ENCODE data around the gene TPP1. TPM values are rescaled to one million over a fixed set of nuclear protein-coding genes. Genes with fewer than 3 reads are reported as not detected.

TPP1 gene
- total and polyA plus RNA-seq, 4 experiments from 2014 or later, result 103 to 198 (median 169) TPM

GRCh38 chr11:6614446-6614845, 4.8 kb downstream of the TPP1 start:
- POLR2A ChIA-PET (ENCODE audit: partially characterized antibody), result interaction anchor here (4.5 to 9.0 kb wide), 2 partner anchors 11 to 69 kb away, joined by 69 to 172 read pairs; partner anchors contain the start of genes ILK, MRPL17 and RRP8
- peak overlapping the region in 1 of 7 donors; percentile 55 for H3K27ac Mint-ChIP-seq

DNA sequence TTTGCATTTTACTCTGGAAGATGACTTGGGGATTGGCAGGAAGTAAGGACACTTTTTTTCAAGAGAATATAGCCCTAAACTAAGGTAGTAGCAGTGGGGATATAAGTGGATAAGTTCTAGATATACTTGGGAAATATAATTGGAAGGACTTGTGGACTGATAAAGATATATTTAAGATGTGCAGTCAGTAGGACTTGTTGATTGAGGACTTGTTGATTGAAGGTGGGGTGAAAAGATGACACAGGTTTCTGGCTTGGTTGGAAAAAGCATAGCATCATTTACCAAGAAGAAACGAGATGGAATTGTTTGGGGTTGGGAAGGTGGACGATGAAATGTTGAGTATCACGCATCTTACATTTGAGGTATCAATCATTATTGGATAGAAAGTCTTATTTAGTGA, 5.7 kb downstream of the TPP1 start:
- no peaks in the 10 kb centered on the region for H3K9me3 Mint-ChIP-seq
- POLR2A ChIA-PET (ENCODE audit: partially characterized antibody), result interaction anchor here (1.1 to 9.0 kb wide), 17 partner anchors 8 to 223 kb away, joined by 3 to 172 read pairs (median 12); partner anchors contain the start of genes ILK, MRPL17, RRP8 and SMPD1

More at GRCh38 chr11:6614446-6614845, 4.8 kb downstream of the TPP1 start:
- no peak for DNase-seq
- CTCF ChIA-PET (ENCODE audit: partially characterized antibody), result interaction anchor here (1.1 to 4.6 kb wide), 3 partner anchors 11 to 69 kb away, joined by 5 to 37 read pairs (median 28); partner anchors contain the start of genes ILK, MRPL17 and RRP8
- H3K27me3 ChIP-seq (ENCODE audit: insufficient read depth, low read length), result no peaks in the 10 kb centered on the region
- H3K4me1 Mint-ChIP-seq, result peaks cover 6 to 30% (median 18%) of the 10 kb centered on the region in 4 donors
- H3K36me3 ChIP-seq (ENCODE audit: insufficient read depth, low read length), result peaks cover 29% of the 10 kb centered on the region
- peaks cover 20 to 31% of the 10 kb centered on the region in 2 donors for H3K36me3 Mint-ChIP-seq
- H3K4me3 ChIP-seq (ENCODE audit: low read length in 2 of 2), result no peak overlapping the region
- no peak overlapping the region for H3K27ac ChIP-seq (ENCODE audit: low read depth, low read length)
- intact Hi-C loops (cut with micrococcal nuclease), result loop anchor here (10.0 kb wide), 1 partner anchor 200 kb away; the partner anchor contains the start of gene APBB1
- peaks cover 53% of the 10 kb centered on the region for H3K4me1 ChIP-seq (ENCODE audit: insufficient read depth, low read length)
- H3K27me3 Mint-ChIP-seq, result no peaks in the 10 kb centered on the region
- no peaks in the 10 kb centered on the region for H3K9me3 ChIP-seq (ENCODE audit: control insufficient read depth in 1 of 2, low read length in 2 of 2)
- H3K4me3 Mint-ChIP-seq, result no peak overlapping the region
- no peaks in the 10 kb centered on the region for H3K9me3 Mint-ChIP-seq

GRCh38 chr11:6612213-6613041, 6.8 kb downstream of the TPP1 start, which contains the start of gene TAF10:
Gene TAF10 (minus strand): TSS chr11:6612216. CDS start chr11:6612189, 27 bp downstream.
- no peaks in the 10 kb centered on the region for H3K27me3 Mint-ChIP-seq
- no peaks in the 10 kb centered on the region for H3K27me3 ChIP-seq (ENCODE audit: insufficient read depth, low read length)
- peak within 1 kb of the TSS; percentile 87 to 94 (median 91) for H3K4me3 Mint-ChIP-seq
- H3K36me3 ChIP-seq (ENCODE audit: insufficient read depth, low read length), result peaks cover 47% of the 10 kb centered on the region
- H3K4me3 ChIP-seq (ENCODE audit: low read length in 2 of 2), result peak within 1 kb of the TSS; percentile 66 to 88
- peak within 1 kb of the TSS in 6 of 7 donors; percentile 95 to 97 (median 97) for H3K27ac Mint-ChIP-seq
- DNase-seq, result peak; percentile 93 to 97 (median 95)
- H3K9me3 Mint-ChIP-seq, result no peaks in the 10 kb centered on the region
- peak within 1 kb of the TSS; percentile 87 for H3K27ac ChIP-seq (ENCODE audit: low read depth, low read length)
- H3K4me1 Mint-ChIP-seq, result peaks cover 6 to 36% (median 28%) of the 10 kb centered on the region in 4 donors
- ChIA-PET POLR2A (ENCODE audit: partially characterized antibody) (interaction anchor here (0.7 to 9.0 kb wide), 37 partner anchors 9 to 222 kb away, joined by 3 to 172 read pairs (median 4); partner anchors contain the start of genes APBB1, ARFIP2, DCHS1 and ILK), CTCF (ENCODE audit: partially characterized antibody) (interaction anchor here (0.5 to 4.6 kb wide), 19 partner anchors 9 to 227 kb away, joined by 3 to 56 read pairs (median 4); partner anchors contain the start of genes ARFIP2, ILK, MRPL17 and RRP8)
- peaks cover 21 to 47% of the 10 kb centered on the region in 2 donors for H3K36me3 Mint-ChIP-seq
- intact Hi-C loops (cut with micrococcal nuclease), result loop anchor here (1.0 to 10.0 kb wide), 5 partner anchors 8 to 222 kb away; partner anchors contain the start of genes APBB1, MRPL17 and SMPD1
- H3K9me3 ChIP-seq (ENCODE audit: control insufficient read depth in 1 of 2, low read length in 2 of 2), result no peaks in the 10 kb centered on the region
- peaks cover 51% of the 10 kb centered on the region for H3K4me1 ChIP-seq (ENCODE audit: insufficient read depth, low read length)

More for the DNA sequence above, 5.7 kb downstream of the TPP1 start:
- H3K4me3 Mint-ChIP-seq, result no peak overlapping the region
- intact Hi-C loops (cut with micrococcal nuclease), result loop anchor here (2.0 to 10.0 kb wide), 3 partner anchors 133 to 223 kb away; partner anchors contain the start of genes APBB1 and SMPD1
- peaks cover 21 to 39% of the 10 kb centered on the region in 2 donors for H3K36me3 Mint-ChIP-seq
- CTCF ChIA-PET (ENCODE audit: partially characterized antibody), result interaction anchor here (0.8 to 4.6 kb wide), 12 partner anchors 8 to 196 kb away, joined by 3 to 56 read pairs (median 8); partner anchors contain the start of genes ARFIP2, ILK, MRPL17 and RRP8
- no peaks in the 10 kb centered on the region for H3K27me3 ChIP-seq (ENCODE audit: insufficient read depth, low read length)
- H3K4me1 ChIP-seq (ENCODE audit: insufficient read depth, low read length), result peaks cover 51% of the 10 kb centered on the region
- H3K4me1 Mint-ChIP-seq, result peaks cover 6 to 36% (median 21%) of the 10 kb centered on the region in 4 donors
- H3K4me3 ChIP-seq (ENCODE audit: low read length in 2 of 2), result no peak overlapping the region
- DNase-seq, result no peak
- H3K27ac Mint-ChIP-seq, result no peak overlapping the region
- peak overlapping the region; percentile 87 for H3K27ac ChIP-seq (ENCODE audit: low read depth, low read length)
- H3K36me3 ChIP-seq (ENCODE audit: insufficient read depth, low read length), result peaks cover 39% of the 10 kb centered on the region
- no peaks in the 10 kb centered on the region for H3K27me3 Mint-ChIP-seq
- H3K9me3 ChIP-seq (ENCODE audit: control insufficient read depth in 1 of 2, low read length in 2 of 2), result no peaks in the 10 kb centered on the region

- H3K4me3 ChIP-seq (ENCODE audit: low read length in 2 of 2), result peak overlapping the region in 1 of 2 donors; percentile 66
- H3K27me3 Mint-ChIP-seq, result no peaks in the 10 kb centered on the region
- peak overlapping the region; percentile 87 for H3K27ac ChIP-seq (ENCODE audit: low read depth, low read length)
- H3K4me1 ChIP-seq (ENCODE audit: insufficient read depth, low read length), result peaks cover 51% of the 10 kb centered on the region
- H3K4me3 Mint-ChIP-seq, result peak overlapping the region; percentile 87 to 94 (median 91)
- ChIA-PET POLR2A (ENCODE audit: partially characterized antibody) (interaction anchor here (0.8 to 9.0 kb wide), 34 partner anchors 8 to 377 kb away, joined by 3 to 172 read pairs (median 4); partner anchors contain the start of genes APBB1, ARFIP2, DCHS1 and FHIP1B), CTCF (ENCODE audit: partially characterized antibody) (interaction anchor here (0.8 to 4.6 kb wide), 12 partner anchors 8 to 94 kb away, joined by 3 to 56 read pairs (median 9); partner anchors contain the start of genes ILK, MRPL17 and RRP8)
- intact Hi-C loops (cut with micrococcal nuclease), result loop anchor here (1.0 to 10.0 kb wide), 5 partner anchors 8 to 221 kb away; partner anchors contain the start of genes APBB1, MRPL17 and SMPD1
- no peaks in the 10 kb centered on the region for H3K9me3 ChIP-seq (ENCODE audit: control insufficient read depth in 1 of 2, low read length in 2 of 2)
- H3K9me3 Mint-ChIP-seq, result no peaks in the 10 kb centered on the region
- no peaks in the 10 kb centered on the region for H3K27me3 ChIP-seq (ENCODE audit: insufficient read depth, low read length)
- DNase-seq, result no peak
- peaks cover 21 to 50% of the 10 kb centered on the region in 2 donors for H3K36me3 Mint-ChIP-seq
- peaks cover 6 to 36% (median 28%) of the 10 kb centered on the region in 4 donors for H3K4me1 Mint-ChIP-seq
- H3K27ac Mint-ChIP-seq, result peak overlapping the region in 6 of 7 donors; percentile 95 to 97 (median 97)
- peaks cover 47% of the 10 kb centered on the region for H3K36me3 ChIP-seq (ENCODE audit: insufficient read depth, low read length)
These were observed 7.3 kb downstream of the TPP1 start for GRCh38 chr11:6611963-6612212.

GRCh38 chr11:6611092-6611962, 7.9 kb downstream of the TPP1 start:
- H3K4me1 ChIP-seq (ENCODE audit: insufficient read depth, low read length), result peaks cover 55% of the 10 kb centered on the region
- CTCF ChIA-PET (ENCODE audit: partially characterized antibody), result interaction anchor here (0.8 to 4.6 kb wide), 11 partner anchors 8 to 95 kb away, joined by 3 to 56 read pairs (median 10); partner anchors contain the start of genes ILK, MRPL17 and RRP8
- H3K4me3 Mint-ChIP-seq, result peak overlapping the region; percentile 87 to 94 (median 91)
- no peaks in the 10 kb centered on the region for H3K9me3 ChIP-seq (ENCODE audit: control insufficient read depth in 1 of 2, low read length in 2 of 2)
- no peaks in the 10 kb centered on the region for H3K9me3 Mint-ChIP-seq
- H3K36me3 Mint-ChIP-seq, result peaks cover 21 to 52% of the 10 kb centered on the region in 2 donors
- POLR2A ChIA-PET (ENCODE audit: partially characterized antibody), result interaction anchor here (0.8 to 9.6 kb wide), 34 partner anchors 6 to 377 kb away, joined by 3 to 172 read pairs (median 6); partner anchors contain the start of genes APBB1, ARFIP2, DCHS1 and FHIP1B
- H3K36me3 ChIP-seq (ENCODE audit: insufficient read depth, low read length), result peaks cover 47% of the 10 kb centered on the region
- H3K27ac Mint-ChIP-seq, result peak overlapping the region in 6 of 7 donors; percentile 95 to 97 (median 97)
- intact Hi-C loops (cut with micrococcal nuclease), result loop anchor here (10.0 kb wide), 1 partner anchor 197 kb away; the partner anchor contains the start of gene APBB1
- H3K4me1 Mint-ChIP-seq, result peaks cover 6 to 36% (median 32%) of the 10 kb centered on the region in 4 donors
- H3K27me3 Mint-ChIP-seq, result no peaks in the 10 kb centered on the region
- no peaks in the 10 kb centered on the region for H3K27me3 ChIP-seq (ENCODE audit: insufficient read depth, low read length)
- H3K27ac ChIP-seq (ENCODE audit: low read depth, low read length), result peak overlapping the region; percentile 87
- peak in 1 of 5 donors; percentile 57 for DNase-seq
- peak overlapping the region; percentile 49 to 63 for H3K4me3 ChIP-seq (ENCODE audit: low read length in 2 of 2)

DNA sequence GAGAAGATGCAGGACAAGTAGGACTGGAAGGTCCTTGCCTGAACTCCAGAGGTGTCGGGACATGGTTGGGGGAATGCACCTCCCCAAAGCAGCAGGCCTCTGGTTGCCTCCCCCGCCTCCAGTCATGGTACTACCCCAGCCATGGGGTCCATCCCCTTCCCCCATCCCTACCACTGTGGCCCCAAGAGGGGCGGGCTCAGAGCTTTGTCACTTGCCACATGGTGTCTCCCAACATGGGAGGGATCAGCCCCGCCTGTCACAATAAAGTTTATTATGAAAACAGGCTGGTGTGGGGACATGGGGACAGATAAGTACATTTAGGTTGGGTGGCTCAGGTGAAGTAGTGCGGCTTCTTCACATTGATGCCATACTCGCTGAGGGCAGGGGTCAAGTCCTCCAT, 8.6 kb downstream of the TPP1 start:
- Histone ChIP-seq H3K4me3 (ENCODE audit: low read length in 2 of 2) (no peak overlapping the region), H3K4me1 (ENCODE audit: insufficient read depth, low read length) (peaks cover 62% of the 10 kb centered on the region), H3K27ac (ENCODE audit: low read depth, low read length) (peak overlapping the region; percentile 87), H3K27me3 (ENCODE audit: insufficient read depth, low read length) (no peaks in the 10 kb centered on the region), H3K36me3 (ENCODE audit: insufficient read depth, low read length) (peaks cover 45% of the 10 kb centered on the region), H3K9me3 (ENCODE audit: control insufficient read depth in 1 of 2, low read length in 2 of 2) (no peaks in the 10 kb centered on the region)
- H3K9me3 Mint-ChIP-seq, result no peaks in the 10 kb centered on the region
- no peak for DNase-seq
- H3K27ac Mint-ChIP-seq, result peak overlapping the region in 6 of 7 donors; percentile 75 to 97 (median 95)
- peaks cover 15 to 51% of the 10 kb centered on the region in 2 donors for H3K36me3 Mint-ChIP-seq
- ChIA-PET POLR2A (ENCODE audit: partially characterized antibody) (interaction anchor here (1.0 to 9.6 kb wide), 9 partner anchors 7 to 135 kb away, joined by 3 to 172 read pairs (median 45); partner anchors contain the start of genes ILK, MRPL17, RRP8 and TPP1), CTCF (ENCODE audit: partially characterized antibody) (interaction anchor here (0.8 to 4.1 kb wide), 3 partner anchors 57 to 127 kb away, joined by 3 to 56 read pairs (median 26); partner anchors contain the start of gene MRPL17)
- peak overlapping the region; percentile 63 to 94 (median 91) for H3K4me3 Mint-ChIP-seq
- intact Hi-C loops (cut with micrococcal nuclease), result loop anchor here (10.0 kb wide), 1 partner anchor 196 kb away; the partner anchor contains the start of gene APBB1
- H3K4me1 Mint-ChIP-seq, result peaks cover 1 to 34% (median 31%) of the 10 kb centered on the region in 4 donors
- H3K27me3 Mint-ChIP-seq, result no peaks in the 10 kb centered on the region

Measured in CD4-positive, alpha-beta memory T cell (primary cell).